Fibroblast of gingiva (primary cell): ENCODE results near the gene MCAM.

ENCODE experiments used
- DNase-seq: peaks from one replicate; pipeline ENCODE4 v3.0.0-alpha.2; 2011; ENCODE audit warnings: low read depth

Gene MCAM

DNA sequence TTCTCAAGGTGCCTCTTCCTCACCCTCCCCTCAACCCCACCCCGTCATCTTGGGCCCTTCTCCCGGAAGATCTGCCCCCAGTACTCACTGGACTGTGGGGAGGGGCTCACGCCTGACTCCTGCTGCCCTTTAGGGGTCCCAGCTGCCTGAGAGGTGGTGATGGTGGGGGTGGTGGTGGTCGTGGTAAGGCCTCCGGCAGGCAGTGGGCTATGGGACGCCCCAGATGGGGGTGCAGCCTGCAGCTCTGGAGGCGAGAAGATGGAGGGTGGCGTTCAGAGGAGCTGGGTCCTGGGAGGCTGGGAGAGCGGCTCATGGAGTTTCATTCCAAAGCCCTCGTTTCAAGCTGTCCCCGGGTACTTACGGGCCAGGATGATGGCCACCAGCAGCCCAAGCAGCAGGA lies 28.8 kb upstream of the MCAM start:
- DNase-seq = no peak

- DNase-seq = no peak
These were observed 27.5 kb upstream of the MCAM start for GRCh38 chr11:119344291-119345010.

DNA sequence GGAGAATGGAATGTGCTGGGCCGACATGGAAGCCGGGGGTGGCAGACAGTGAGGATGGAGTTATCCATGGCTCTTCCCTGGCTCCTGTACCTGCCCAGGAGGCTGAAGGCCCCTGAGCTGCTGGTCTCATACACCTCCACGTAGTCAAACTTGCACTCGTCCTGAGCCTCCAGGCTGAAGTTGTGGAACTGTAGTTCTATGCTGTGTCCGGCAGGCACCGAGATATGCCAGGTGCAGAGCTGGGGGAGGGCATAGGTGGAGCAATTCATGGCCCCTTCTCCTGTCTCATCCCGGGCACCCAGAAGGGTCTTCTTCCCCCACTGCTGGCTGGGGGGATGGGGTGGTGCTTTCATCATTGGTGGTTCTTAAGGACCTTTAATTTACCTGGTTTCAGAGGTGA lies 26.8 kb upstream of the MCAM start:
- no peak for DNase-seq

DNA sequence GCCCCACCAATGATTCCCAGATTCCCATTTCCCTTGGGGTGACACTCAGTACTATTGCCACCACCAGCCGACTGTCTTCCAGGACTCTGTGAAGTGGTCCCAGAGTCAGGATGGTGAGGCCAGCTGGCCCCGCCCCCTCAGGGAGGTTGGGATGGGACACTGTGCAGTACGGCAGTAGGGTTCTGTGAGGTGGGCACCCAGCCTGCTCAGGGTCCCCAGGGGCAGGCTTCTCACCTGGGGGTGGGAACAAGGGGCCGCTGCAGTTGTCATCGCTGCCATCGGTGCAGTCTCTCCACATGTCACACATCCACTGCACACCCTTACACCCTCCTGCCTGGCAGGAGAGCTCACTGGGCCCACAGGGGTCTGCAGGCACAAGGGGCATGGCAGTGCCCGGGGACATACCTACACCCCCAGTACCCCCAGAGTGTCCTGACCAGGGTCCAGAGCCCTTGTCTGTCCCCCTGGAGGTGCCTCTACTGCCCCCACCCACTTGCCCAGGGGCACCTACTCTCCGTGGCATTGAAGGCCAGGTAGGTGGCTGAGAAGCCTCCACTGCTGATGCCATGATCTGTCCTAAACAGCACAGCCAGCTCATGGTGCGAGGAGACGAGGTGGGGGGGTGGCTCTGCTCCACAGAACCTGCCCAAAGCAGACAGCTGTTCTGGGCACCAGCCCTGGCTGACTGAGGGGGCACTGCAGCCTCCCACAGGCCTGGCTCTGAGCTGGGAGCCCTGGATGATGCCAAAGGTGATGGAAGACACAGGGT lies 25.6 kb upstream of the MCAM start:
- DNase-seq = no peak

GRCh38 chr11:119342023-119342300 lies 25.0 kb upstream of the MCAM start:
- no peak for DNase-seq

DNA sequence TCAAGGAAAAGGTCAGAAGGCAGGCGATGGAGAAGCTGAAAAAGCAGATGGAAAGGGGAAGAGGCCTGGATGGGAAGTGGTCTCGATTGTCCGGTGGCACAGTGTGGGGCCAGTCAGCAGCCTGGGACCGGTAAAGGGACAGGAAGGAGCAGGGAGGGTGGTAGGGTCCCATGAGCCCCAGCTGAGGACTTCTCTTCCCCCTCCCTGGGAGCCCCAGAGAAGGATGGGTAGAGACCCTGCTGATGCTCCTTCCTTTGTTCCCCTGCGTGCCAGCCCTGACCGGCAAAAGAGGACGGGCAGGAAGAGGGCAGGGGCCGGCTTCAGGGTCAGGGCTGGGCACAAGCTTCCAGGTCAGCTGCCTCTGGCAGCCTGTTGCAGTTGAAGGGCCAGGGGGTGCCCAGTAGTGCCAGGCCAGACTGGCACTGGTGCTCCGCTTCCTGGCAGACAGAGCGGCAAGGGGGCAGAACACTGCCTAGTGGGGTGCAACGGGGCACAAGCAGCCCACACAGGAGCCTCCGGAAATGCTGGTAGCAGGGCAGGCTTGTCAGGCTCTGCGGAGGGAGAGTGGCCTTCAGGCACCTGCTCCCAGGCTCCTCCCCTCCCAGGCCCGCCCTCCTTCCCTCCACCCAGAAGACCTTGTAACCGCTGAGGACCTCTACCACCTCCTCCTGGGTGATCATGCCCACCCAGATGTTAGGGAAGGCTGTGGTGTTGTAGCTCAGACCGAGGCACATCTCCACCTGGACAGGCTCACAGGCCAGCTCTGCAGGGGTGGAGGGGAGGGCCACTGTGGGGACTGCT lies 24.5 kb upstream of the MCAM start:
- DNase-seq = no peak

DNA sequence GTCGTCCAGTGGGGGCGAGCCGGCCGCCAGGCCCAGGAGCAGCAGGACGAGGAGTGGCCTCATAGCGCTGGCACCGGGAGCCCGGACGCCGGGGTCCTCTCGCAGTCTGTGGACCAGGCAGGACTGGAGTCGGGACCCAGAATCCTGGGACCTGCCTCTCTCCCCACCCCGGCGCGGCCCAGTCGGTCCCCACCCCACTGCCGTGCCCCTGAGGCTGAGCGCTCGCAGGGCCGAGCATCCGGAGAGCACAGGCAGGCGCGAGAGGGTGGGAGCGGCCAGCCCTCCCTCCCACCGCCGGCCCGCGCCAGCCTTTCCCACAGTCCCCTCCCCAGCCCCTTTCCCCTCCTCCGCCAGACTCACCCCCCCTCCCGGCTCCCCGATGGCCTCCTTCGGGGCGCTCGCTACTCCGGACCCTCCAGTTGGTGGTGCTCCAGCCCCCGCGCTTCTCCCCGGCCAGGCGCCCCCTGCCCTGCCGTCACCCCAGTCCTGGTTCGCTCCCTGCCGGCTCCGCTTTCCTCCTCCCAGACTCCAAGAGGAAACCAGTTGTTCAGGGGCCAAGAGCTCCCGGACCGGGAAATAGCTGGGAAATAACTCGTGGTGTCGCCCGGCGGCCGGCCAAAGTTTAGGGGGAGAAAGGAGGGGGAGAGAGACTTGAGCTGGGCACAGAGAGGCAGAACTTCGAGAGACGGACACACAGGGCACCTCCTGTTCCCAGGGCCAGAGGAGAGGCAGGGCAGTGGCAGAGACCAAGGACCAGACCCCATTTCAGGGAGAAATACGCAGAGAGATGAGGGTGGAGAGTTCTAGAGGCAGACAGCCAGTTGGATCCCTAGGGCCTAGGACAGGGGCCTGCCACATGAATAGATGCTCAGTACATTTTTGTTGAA lies 23.6 kb upstream of the MCAM start, which contains the start of gene C1QTNF5:
TSS of gene C1QTNF5 (minus strand) at position 549 of the 887 bp plus-strand sequence. CDS start at position 63, 486 bp downstream.
- DNase-seq = peak; percentile 69

DNA sequence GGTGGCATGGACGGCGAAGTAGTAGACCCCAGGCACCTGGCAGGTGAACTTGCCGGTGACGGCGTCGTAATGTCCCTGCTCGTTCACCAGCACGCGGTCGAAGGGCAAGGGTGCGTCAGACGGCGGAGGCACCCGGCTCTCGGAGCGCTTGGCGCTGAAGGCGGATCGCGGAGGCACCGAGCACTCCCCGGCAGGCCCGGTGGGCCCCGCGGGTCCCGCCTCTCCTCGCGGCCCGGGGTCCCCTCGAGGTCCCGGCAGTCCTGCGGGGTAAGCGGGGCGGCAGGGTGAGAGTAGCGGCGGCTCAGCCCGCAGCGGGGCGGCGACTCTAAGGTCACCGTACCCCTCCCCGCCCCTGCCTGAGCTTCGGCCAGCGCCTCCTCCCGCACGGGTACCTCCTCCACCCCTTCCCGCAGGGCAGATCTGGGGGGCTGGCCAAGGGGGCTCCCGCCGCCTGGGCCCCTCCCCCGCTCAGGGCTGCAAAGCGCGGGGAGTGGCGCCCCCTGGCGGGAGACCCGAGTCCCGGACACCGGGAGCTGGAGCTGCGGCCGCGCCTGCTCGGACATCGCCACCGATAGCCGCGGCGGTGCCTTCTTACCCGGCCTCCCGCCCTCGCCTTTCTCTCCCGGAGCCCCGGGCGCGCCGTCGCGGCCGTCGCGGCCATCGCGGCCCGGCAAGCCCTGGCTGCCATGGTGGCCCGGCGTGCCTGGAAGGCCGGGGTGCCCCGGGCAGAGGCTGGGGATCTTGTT lies 22.8 kb upstream of the MCAM start:
- peak; percentile 47 for DNase-seq

GRCh38 chr11:119338965-119339588 lies 22.1 kb upstream of the MCAM start:
- DNase-seq = no peak

DNA sequence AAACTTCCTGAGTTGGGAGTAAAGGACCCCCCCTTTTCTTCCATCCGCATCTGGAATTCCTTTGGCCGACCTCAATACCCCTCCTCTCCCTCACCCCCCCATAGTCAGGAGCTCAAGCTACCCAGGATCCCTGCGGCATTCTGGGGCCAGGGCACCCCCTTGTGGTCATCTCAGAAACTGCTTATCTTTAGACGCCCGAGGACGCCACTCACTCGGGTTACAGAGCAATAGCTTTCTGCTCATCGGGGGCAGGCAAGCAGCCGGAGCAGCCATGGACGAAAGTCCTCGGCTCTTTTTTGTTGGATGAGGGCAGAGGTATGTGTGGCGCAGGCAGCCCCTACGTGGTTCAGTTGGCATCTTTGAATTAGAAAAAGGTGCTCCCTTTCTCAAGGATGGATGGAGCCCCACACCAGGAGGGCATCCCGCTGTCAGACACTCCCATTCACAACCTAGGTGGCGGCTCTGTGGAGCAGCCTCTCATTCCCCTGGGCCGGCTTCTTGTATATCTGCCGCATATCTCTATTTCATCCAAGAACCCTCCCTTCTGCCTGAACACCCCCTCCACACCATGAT lies 21.5 kb upstream of the MCAM start:
- DNase-seq = peak; percentile 54

- no peak for DNase-seq
These were observed 20.8 kb upstream of the MCAM start for GRCh38 chr11:119337581-119338317.

DNA sequence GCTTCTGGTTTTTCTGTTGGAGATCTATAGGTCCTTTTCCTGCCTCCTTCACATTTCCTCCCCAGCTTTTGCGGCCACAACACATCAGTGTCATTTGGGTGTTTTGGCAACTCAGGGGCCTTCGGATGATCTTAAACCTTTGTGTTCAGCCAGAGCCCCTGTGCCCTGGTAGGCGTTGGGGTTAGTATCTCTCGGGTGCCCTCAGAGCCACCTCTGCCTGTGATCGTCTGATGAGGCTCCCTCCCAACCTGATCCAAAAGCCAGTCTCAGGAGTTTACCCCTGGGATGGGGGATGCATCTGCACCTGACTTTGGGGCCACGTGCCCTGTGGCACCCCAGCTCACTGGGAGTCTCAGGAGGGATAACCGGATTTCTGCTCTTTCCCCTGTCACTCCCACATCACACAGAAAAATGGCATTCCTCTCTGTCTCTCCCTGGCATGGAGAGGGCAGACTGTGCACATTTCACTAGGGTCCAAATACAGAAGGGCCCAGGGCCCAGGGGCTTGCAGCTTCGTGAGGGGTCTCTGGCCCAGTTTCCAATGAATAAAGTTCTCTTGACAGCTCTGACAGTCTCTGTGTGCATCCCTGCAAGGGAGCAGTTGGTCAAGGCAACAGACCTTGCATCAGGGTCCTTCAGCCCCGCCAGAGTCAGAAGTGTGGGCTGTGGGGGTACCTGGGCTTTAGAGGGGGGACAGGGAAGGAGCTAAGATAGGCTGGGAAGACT lies 20.0 kb upstream of the MCAM start:
- DNase-seq = no peak

- no peak for DNase-seq
These were observed 19.0 kb upstream of the MCAM start for GRCh38 chr11:119335655-119336543.

- DNase-seq = no peak
These were observed 18.2 kb upstream of the MCAM start for GRCh38 chr11:119335091-119335654.

DNA sequence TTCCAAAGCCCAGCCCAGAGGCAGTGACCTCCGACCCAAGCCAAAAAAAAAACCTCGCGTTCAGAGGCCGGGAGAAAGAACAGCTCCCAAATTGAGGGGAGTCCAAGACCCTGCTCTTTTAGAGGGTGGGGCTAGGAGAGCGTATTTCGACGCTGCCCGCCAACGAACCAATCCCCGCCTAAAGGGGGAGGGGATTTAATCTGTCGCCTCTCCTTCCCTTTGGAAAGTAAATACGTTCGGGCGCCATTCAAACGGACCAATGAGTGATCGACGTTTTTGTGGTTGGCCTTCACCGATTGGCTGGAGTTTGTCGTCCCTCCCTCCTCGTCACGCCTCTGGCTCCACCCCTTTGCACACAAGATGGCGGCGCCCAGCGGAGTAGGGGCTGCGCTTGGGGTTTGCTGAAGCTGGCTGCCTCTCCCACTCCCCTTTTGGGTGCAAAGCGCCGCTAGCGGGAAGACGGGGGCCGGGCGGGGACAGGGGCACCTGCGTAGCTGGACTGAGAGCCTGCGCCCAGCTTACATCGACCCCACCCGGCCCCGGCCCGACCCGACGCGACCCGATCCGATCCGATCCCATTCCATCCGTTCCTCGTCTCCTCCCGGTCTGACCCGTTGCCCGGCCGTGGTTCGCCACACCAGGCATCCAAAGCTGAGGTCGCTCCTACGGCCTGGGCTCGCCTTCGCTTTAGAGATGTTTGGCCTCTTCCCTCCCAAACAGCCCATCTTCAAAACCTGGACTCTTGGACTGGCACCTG lies 17.4 kb upstream of the MCAM start, which contains the start of gene RNF26:
TSS of gene RNF26 (plus strand) at position 354 of the 757 bp plus-strand sequence. CDS start 596 bp downstream, outside the sequence.
- DNase-seq = peak; percentile 96

GRCh38 chr11:119332111-119332765 lies 15.3 kb upstream of the MCAM start:
- no peak for DNase-seq
